ENCODE measurements around the gene RAB11FIP4. TPM values are rescaled to one million over a fixed set of nuclear protein-coding genes. Genes with fewer than 3 reads are reported as not detected.

The RAB11FIP4 gene
- total and polyA plus RNA-seq, 9 of the 15 experiments (the other 6 are each of a cell fraction or from before 2014, with no cell fraction given): 0.62 to 16.6 (median 8.9) TPM

DNA sequence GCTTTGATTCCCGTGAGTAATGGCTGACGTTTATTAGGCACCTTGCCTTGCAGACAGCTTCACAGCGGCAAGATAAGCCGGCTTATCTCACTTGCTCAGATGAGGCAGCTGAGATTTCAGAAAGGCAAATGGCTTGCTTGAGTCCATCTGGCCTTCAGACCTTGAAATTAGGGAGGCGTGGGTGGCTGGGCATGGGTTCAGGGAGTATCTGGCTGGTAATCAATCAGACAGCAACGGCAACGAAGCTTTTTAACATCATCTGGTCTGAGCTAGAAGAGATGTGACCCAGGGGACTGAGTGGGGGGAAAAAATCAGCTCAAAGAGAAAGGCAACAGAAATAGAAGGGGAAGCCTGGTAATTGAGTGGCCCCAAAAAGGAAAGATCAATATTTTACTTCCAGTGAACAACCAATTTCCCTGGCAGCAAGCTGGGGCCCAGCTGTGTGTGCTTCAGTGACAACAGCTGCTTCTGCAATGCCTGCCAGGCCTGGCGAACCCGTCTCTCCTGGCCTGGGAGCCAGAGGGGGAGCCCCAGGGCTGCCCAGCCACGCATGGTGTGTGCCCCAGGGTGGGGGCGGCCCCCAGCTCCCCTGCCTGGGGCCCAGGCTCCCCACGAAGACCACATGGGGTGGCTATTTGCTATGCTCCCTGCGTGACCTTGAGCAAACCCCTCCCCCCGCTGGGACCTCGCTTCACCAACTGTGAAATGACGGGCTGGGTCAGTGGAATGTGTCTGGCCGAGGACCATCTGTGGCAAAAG is 34.0 kb downstream of the RAB11FIP4 start (continued):
- TF ChIP-seq STAT5A (IDR thresholded peaks at IDR 0.05; ENCODE audit: borderline replicate concordance, low read length): peak; percentile 56; the same call in 1 of the 2 replicates
- TF ChIP-seq ZNF780A (CRISPR knock-in tag; IDR thresholded peaks at IDR 0.05): no peak
- TF ChIP-seq, protein P1, sequence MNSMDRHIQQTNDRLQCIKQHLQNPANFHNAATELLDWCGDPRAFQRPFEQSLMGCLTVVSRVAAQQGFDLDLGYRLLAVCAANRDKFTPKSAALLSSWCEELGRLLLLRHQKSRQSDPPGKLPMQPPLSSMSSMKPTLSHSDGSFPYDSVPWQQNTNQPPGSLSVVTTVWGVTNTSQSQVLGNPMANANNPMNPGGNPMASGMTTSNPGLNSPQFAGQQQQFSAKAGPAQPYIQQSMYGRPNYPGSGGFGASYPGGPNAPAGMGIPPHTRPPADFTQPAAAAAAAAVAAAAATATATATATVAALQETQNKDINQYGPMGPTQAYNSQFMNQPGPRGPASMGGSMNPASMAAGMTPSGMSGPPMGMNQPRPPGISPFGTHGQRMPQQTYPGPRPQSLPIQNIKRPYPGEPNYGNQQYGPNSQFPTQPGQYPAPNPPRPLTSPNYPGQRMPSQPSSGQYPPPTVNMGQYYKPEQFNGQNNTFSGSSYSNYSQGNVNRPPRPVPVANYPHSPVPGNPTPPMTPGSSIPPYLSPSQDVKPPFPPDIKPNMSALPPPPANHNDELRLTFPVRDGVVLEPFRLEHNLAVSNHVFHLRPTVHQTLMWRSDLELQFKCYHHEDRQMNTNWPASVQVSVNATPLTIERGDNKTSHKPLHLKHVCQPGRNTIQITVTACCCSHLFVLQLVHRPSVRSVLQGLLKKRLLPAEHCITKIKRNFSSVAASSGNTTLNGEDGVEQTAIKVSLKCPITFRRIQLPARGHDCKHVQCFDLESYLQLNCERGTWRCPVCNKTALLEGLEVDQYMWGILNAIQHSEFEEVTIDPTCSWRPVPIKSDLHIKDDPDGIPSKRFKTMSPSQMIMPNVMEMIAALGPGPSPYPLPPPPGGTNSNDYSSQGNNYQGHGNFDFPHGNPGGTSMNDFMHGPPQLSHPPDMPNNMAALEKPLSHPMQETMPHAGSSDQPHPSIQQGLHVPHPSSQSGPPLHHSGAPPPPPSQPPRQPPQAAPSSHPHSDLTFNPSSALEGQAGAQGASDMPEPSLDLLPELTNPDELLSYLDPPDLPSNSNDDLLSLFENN (IDR thresholded peaks at IDR 0.05; ENCODE audit: low read depth in 2 of 2, low read length in 2 of 2): 0 out of 4 replicates have a peak, but pooled peaks of 1 of the 2 experiments have one; percentile 25
- TF ChIP-seq POLR2A (conservative IDR thresholded peaks at IDR 0.05): no peak
- TF ChIP-seq HNRNPL (IDR thresholded peaks at IDR 0.05; ENCODE audit: low read depth, low read length): no peak
- TF ChIP-seq, protein P2, sequence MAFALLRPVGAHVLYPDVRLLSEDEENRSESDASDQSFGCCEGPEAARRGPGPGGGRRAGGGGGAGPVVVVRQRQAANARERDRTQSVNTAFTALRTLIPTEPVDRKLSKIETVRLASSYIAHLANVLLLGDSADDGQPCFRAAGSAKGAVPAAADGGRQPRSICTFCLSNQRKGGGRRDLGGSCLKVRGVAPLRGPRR (CRISPR knock-in tag; IDR thresholded peaks at IDR 0.05): no peak
- peak; percentile 91 for TF ChIP-seq TEAD4 (IDR thresholded peaks at IDR 0.05; ENCODE audit: low read length)
- TF ChIP-seq TEAD4 (CRISPR knock-in tag; IDR thresholded peaks at IDR 0.05; ENCODE audit: borderline replicate concordance): no peak
- TF ChIP-seq EHMT2 (IDR thresholded peaks at IDR 0.05): no peak
- TF ChIP-seq ETV6 (IDR thresholded peaks at IDR 0.05; ENCODE audit: borderline replicate concordance in 1 of 2, low read depth in 2 of 2, low read length in 1 of 2): no peak
- TF ChIP-seq ETV6 (CRISPR knock-in tag; IDR thresholded peaks at IDR 0.05; ENCODE audit: borderline replicate concordance): no peak
- no peak for TF ChIP-seq TAF15 (IDR thresholded peaks at IDR 0.05; ENCODE audit: low read depth, low read length)
- TF ChIP-seq, protein P3, sequence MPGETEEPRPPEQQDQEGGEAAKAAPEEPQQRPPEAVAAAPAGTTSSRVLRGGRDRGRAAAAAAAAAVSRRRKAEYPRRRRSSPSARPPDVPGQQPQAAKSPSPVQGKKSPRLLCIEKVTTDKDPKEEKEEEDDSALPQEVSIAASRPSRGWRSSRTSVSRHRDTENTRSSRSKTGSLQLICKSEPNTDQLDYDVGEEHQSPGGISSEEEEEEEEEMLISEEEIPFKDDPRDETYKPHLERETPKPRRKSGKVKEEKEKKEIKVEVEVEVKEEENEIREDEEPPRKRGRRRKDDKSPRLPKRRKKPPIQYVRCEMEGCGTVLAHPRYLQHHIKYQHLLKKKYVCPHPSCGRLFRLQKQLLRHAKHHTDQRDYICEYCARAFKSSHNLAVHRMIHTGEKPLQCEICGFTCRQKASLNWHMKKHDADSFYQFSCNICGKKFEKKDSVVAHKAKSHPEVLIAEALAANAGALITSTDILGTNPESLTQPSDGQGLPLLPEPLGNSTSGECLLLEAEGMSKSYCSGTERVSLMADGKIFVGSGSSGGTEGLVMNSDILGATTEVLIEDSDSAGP (CRISPR knock-in tag; IDR thresholded peaks at IDR 0.05): no peak
- no peak for TF ChIP-seq KDM5B (IDR thresholded peaks at IDR 0.05; ENCODE audit: insufficient replicate concordance, low read depth, low read length)
- TF ChIP-seq BRF1 (IDR thresholded peaks at IDR 0.05; ENCODE audit: borderline replicate concordance, extremely low read depth, insufficient read length): no peak
- peak; percentile 65 for TF ChIP-seq MEIS2 (IDR thresholded peaks at IDR 0.05; ENCODE audit: partially characterized antibody)
- TF ChIP-seq, protein P4, sequence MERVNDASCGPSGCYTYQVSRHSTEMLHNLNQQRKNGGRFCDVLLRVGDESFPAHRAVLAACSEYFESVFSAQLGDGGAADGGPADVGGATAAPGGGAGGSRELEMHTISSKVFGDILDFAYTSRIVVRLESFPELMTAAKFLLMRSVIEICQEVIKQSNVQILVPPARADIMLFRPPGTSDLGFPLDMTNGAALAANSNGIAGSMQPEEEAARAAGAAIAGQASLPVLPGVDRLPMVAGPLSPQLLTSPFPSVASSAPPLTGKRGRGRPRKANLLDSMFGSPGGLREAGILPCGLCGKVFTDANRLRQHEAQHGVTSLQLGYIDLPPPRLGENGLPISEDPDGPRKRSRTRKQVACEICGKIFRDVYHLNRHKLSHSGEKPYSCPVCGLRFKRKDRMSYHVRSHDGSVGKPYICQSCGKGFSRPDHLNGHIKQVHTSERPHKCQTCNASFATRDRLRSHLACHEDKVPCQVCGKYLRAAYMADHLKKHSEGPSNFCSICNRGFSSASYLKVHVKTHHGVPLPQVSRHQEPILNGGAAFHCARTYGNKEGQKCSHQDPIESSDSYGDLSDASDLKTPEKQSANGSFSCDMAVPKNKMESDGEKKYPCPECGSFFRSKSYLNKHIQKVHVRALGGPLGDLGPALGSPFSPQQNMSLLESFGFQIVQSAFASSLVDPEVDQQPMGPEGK (CRISPR knock-in tag; IDR thresholded peaks at IDR 0.05; ENCODE audit: borderline replicate concordance): no peak
- peak; percentile 52 for TF ChIP-seq TCF3 (CRISPR knock-in tag; IDR thresholded peaks at IDR 0.05)
- peak in 1 of 3 experiments; percentile 18 for TF ChIP-seq YY1 (IDR thresholded peaks at IDR 0.05; ENCODE audit: borderline replicate concordance in 1 of 3, control insufficient read depth in 1 of 3, extremely low read depth in 1 of 3, insufficient read depth in 3 of 3, insufficient read length in 1 of 3, insufficient replicate concordance in 2 of 3, low read depth in 1 of 3, low read length in 2 of 3)
- peak; percentile 92 for TF ChIP-seq CBFA2T3 (IDR thresholded peaks at IDR 0.05)

All from K562 (cell line).